HEK293 (cell line): ENCODE results near the gene RASA3.
A peak's percentile ranks its signal among the peaks of the same experiment; 100 is the strongest.

Experiments used
- CTCF ChIA-PET: fragments of 350-600 bp; formaldehyde crosslinking; extraction: SDS; loops from one replicate; lab custom pipeline; 2021; ENCODE audit warnings: antibody characterized with exemption; lab: Yijun Ruan, JAX
- POLR2A ChIA-PET: fragments of 300-600 bp; formaldehyde crosslinking; extraction: SDS; loops from one replicate; lab custom pipeline; 2020; ENCODE audit warnings: antibody characterized with exemption, inconsistent platforms; lab: Yijun Ruan, JAX
- H3K27ac ChIP-seq: fragments of 200-500 bp; sonication (Bioruptor generic); 2 replicates; pipeline ENCODE4 v1.5.1; 2014; ENCODE audit warnings: low read depth, low read length, control low read depth, inconsistent platforms; ENCODE audit errors: extremely low read depth
- H3K36me3 ChIP-seq, 2 experiments: fragments of 200-500 bp in 1 of 2; sonication (Bioruptor generic) in 1 of 2; 1 replicate in 1 of 2; 2 replicates in 1 of 2; pipeline ENCODE4 v1.5.1; 2014 to 2017; ENCODE audit warnings: inconsistent platforms in 2 of 2, low read length in 2 of 2; ENCODE audit not compliant: control insufficient read depth in 2 of 2, insufficient read depth in 1 of 2
- H3K4me1 ChIP-seq: fragments of 200-500 bp; sonication (Bioruptor generic); 2 replicates; pipeline ENCODE4 v1.5.1; 2014; ENCODE audit warnings: mild to moderate bottlenecking, low read length, inconsistent platforms; ENCODE audit not compliant: control insufficient read depth, insufficient read depth
- H3K4me3 ChIP-seq: 2 replicates; pipeline ENCODE4 v1.5.1; 2011; ENCODE audit warnings: low read depth, mild to moderate bottlenecking, control low read depth, low read length, moderate library complexity
- H3K9me3 ChIP-seq: fragments of 200-500 bp; sonication (Bioruptor generic); 2 replicates; pipeline ENCODE4 v1.5.1; 2014; ENCODE audit warnings: low read depth, low read length, inconsistent platforms; ENCODE audit not compliant: control insufficient read depth, insufficient read depth
- GLI2 ChIP-seq: fragments of 450-650 bp; formaldehyde crosslinking; IDR thresholded peaks from 2 replicates; pipeline ENCODE4; 2017; ENCODE audit warnings: missing biosample characterization, missing genetic modification characterization, low read depth, borderline replicate concordance
- GLIS1 ChIP-seq: fragments of 450-650 bp; formaldehyde crosslinking; IDR thresholded peaks from 2 replicates; pipeline ENCODE4 v1.5.1; 2016; ENCODE audit warnings: missing biosample characterization, missing genetic modification characterization
- HOXC10 ChIP-seq: sonication (generic); formaldehyde crosslinking; IDR thresholded peaks from 2 replicates; pipeline ENCODE4 v1.8.1; 2023; ENCODE audit warnings: mild to moderate bottlenecking, missing genetic modification reagents
- KLF1 ChIP-seq: fragments of 450-650 bp; formaldehyde crosslinking; IDR thresholded peaks from 2 replicates; pipeline ENCODE4 v1.5.1; 2016; ENCODE audit warnings: missing biosample characterization, missing genetic modification characterization
- SP2 ChIP-seq: fragments of 450-650 bp; formaldehyde crosslinking; IDR thresholded peaks from 2 replicates; pipeline ENCODE4 v1.5.1; 2016; ENCODE audit warnings: missing biosample characterization, missing genetic modification characterization
- ZFHX2 ChIP-seq: fragments of 450-650 bp; formaldehyde crosslinking; conservative IDR thresholded peaks from 2 replicates; pipeline ENCODE4 v1.5.1; 2016; ENCODE audit warnings: missing biosample characterization, missing genetic modification characterization
- ZNF133 ChIP-seq: fragments of 450-650 bp; formaldehyde crosslinking; IDR thresholded peaks from 2 replicates; pipeline ENCODE4 v1.5.1; 2016; ENCODE audit warnings: missing biosample characterization, missing genetic modification characterization
- ZNF138 ChIP-seq: fragments of 450-650 bp; formaldehyde crosslinking; IDR thresholded peaks from 2 replicates; pipeline ENCODE4 v1.5.1; 2016; ENCODE audit warnings: missing biosample characterization, missing genetic modification characterization, borderline replicate concordance
- ZNF23 ChIP-seq: fragments of 450-650 bp; formaldehyde crosslinking; IDR thresholded peaks from 2 replicates; pipeline ENCODE4 v1.5.1; 2016; ENCODE audit warnings: missing biosample characterization, missing genetic modification characterization, borderline replicate concordance
- ZNF514 ChIP-seq: fragments of 450-650 bp; formaldehyde crosslinking; IDR thresholded peaks from 2 replicates; pipeline ENCODE4 v1.5.1; 2016; ENCODE audit warnings: missing biosample characterization, missing genetic modification characterization
- ZNF560 ChIP-seq: fragments of 450-650 bp; formaldehyde crosslinking; IDR thresholded peaks from 2 replicates; pipeline ENCODE4 v1.5.1; 2017; ENCODE audit warnings: missing biosample characterization, missing genetic modification characterization, borderline replicate concordance
- ZNF654 ChIP-seq: fragments of 450-650 bp; formaldehyde crosslinking; IDR thresholded peaks from 2 replicates; pipeline ENCODE4 v1.5.1; 2016; ENCODE audit warnings: low read depth, missing biosample characterization, missing genetic modification characterization
- ZNF747 ChIP-seq: fragments of 450-650 bp; formaldehyde crosslinking; IDR thresholded peaks from 2 replicates; pipeline ENCODE4 v1.5.1; 2016; ENCODE audit warnings: missing biosample characterization, missing genetic modification characterization
- ZNF785 ChIP-seq: fragments of 450-650 bp; formaldehyde crosslinking; IDR thresholded peaks from 2 replicates; pipeline ENCODE4 v1.5.1; 2016; ENCODE audit warnings: missing biosample characterization, missing genetic modification characterization
- TF ChIP-seq, protein P1 (sequence below): fragments of 450-650 bp; formaldehyde crosslinking; IDR thresholded peaks from 2 replicates; pipeline ENCODE4 v1.5.0; 2017; ENCODE audit warnings: missing biosample characterization, missing genetic modification characterization, borderline replicate concordance
- TF ChIP-seq, protein P2 (sequence below): fragments of 450-650 bp; formaldehyde crosslinking; IDR thresholded peaks from 2 replicates; pipeline ENCODE4 v1.5.1; 2016; ENCODE audit warnings: missing biosample characterization, missing genetic modification characterization
- TF ChIP-seq, protein P3 (sequence below): fragments of 450-650 bp; IDR thresholded peaks from 2 replicates; pipeline ENCODE4 v1.5.1; 2018; ENCODE audit warnings: missing biosample characterization, mild to moderate bottlenecking, missing genetic modification characterization
- TF ChIP-seq, protein P4 (sequence below): fragments of 450-650 bp; formaldehyde crosslinking; conservative IDR thresholded peaks from 2 replicates; pipeline ENCODE4 v1.5.1; 2016; ENCODE audit warnings: low read depth, missing biosample characterization, missing genetic modification characterization

The RASA3 gene

DNA sequence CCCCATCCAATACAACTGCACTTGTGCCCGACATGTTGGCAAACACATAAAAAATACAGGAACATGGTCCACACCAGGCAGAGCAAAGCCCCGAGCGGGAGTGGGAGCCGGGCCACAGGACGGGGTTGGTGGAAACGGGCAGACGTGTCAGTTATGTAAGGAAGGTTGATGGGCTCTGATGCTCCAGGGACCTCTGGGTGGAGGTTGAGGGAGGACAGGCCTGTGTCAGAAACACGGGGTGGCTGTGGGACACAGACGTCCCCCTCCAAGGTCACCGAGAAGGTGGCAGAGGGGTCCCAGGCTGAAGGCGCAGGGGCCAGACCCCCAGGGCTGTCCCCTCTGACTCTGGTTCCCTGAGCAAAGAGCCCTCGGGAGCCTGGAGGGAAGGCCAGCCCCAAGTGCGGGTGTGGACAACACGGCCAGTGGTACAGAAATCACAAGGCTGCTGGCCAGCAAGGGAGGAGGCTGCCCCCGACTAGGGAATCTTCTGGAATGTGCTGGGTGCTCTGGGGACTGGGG is 127.2 kb downstream of the RASA3 start:
- Histone ChIP-seq H3K4me1 (no peaks in the 10 kb centered on the region), H3K4me3 (no peak overlapping the region), H3K36me3 (no peaks in the 10 kb centered on the region), H3K27ac (no peak overlapping the region), H3K9me3 (no peaks in the 10 kb centered on the region)
- POLR2A ChIA-PET = no interaction called here
- CTCF ChIA-PET = no interaction called here
- no peak for TF ChIP-seq GLIS1
- TF ChIP-seq, protein P1, sequence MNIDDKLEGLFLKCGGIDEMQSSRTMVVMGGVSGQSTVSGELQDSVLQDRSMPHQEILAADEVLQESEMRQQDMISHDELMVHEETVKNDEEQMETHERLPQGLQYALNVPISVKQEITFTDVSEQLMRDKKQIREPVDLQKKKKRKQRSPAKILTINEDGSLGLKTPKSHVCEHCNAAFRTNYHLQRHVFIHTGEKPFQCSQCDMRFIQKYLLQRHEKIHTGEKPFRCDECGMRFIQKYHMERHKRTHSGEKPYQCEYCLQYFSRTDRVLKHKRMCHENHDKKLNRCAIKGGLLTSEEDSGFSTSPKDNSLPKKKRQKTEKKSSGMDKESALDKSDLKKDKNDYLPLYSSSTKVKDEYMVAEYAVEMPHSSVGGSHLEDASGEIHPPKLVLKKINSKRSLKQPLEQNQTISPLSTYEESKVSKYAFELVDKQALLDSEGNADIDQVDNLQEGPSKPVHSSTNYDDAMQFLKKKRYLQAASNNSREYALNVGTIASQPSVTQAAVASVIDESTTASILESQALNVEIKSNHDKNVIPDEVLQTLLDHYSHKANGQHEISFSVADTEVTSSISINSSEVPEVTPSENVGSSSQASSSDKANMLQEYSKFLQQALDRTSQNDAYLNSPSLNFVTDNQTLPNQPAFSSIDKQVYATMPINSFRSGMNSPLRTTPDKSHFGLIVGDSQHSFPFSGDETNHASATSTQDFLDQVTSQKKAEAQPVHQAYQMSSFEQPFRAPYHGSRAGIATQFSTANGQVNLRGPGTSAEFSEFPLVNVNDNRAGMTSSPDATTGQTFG (tag by site-specific recombination) = no peak
- no peak for TF ChIP-seq ZNF133

DNA sequence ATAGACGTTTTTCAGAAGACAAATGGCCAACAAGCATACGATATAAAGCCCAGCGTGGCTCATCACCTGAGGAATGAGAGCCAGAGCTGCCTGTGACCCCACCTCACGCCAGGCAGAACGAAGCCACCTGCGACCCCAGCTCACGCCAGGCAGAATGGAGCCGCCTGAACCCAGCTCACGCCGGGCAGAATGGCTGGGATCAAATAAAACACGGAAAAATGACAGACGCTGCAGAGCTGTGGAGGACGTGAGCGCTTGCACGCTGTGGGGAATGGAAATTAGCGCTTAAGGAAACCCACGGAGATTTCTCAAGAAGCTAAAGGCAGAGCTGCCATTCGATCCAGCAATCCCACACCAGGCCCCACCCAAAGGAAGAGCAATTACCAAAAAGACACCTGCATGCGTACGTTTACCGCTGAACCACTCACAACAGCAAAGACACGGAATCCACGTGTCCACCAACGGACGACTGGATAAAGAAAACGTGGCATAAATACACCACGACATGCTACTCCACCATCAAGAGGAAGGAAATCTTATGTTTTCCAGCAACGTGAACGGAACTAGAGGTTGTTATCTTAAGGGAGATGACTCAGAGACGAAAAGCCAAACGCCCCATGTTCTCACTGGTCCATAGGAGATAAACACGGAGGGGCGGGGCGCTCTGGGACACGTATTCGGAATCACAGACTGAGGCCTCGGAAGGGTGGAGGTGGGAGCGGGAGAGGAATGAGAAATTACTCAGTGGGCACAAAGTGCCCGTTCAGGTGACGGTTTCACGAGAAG is 127.8 kb downstream of the RASA3 start:
- no peaks in the 10 kb centered on the region for H3K9me3 ChIP-seq
- no peak overlapping the region for H3K4me3 ChIP-seq
- POLR2A ChIA-PET = no interaction called here
- H3K4me1 ChIP-seq = no peaks in the 10 kb centered on the region
- CTCF ChIA-PET = no interaction called here
- no peak overlapping the region for H3K27ac ChIP-seq
- no peaks in the 10 kb centered on the region for H3K36me3 ChIP-seq
- peak; percentile 36; the same call in 1 of the 2 replicates for TF ChIP-seq KLF1 (tag by site-specific recombination)
- no peak for TF ChIP-seq ZNF560 (tag by site-specific recombination)

DNA sequence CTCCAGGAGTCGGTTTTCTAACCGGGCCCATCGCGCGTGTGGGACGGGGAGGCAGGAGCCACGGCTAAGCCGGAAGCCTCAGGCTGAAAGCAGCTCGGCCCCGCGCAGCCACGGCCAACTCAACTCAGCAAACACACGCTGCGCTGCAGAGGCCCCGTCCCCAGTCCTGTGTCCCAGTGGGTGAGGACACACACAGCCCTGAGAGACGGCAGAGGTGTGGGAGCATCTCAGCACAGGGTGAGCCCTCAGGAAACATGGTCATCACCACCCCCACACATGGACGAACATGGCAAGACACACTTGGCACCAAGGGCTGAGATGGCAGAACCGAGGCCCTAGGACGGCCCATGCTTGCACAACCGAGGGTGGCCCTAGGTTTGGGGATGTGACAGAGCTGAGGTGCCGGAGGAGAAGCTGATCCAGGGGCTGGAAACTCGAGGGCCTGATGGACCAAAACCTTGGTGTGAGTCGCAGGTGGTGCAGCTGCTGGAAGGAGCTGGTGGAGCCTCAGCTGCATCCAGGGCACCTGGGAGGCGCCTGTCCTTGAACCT is 129.6 kb downstream of the RASA3 start:
- no peaks in the 10 kb centered on the region for H3K4me1 ChIP-seq
- CTCF ChIA-PET = no interaction called here
- H3K9me3 ChIP-seq = no peaks in the 10 kb centered on the region
- no peak overlapping the region for H3K4me3 ChIP-seq
- POLR2A ChIA-PET = no interaction called here
- H3K36me3 ChIP-seq = no peaks in the 10 kb centered on the region
- H3K27ac ChIP-seq = no peak overlapping the region
- TF ChIP-seq GLI2 (no peak), ZNF747 (tag by site-specific recombination) (no peak), ZNF138 (tag by site-specific recombination) (no peak), ZNF23 (no peak), ZFHX2 (no peak), SP2 (tag by site-specific recombination) (no peak)
- TF ChIP-seq, protein P2, sequence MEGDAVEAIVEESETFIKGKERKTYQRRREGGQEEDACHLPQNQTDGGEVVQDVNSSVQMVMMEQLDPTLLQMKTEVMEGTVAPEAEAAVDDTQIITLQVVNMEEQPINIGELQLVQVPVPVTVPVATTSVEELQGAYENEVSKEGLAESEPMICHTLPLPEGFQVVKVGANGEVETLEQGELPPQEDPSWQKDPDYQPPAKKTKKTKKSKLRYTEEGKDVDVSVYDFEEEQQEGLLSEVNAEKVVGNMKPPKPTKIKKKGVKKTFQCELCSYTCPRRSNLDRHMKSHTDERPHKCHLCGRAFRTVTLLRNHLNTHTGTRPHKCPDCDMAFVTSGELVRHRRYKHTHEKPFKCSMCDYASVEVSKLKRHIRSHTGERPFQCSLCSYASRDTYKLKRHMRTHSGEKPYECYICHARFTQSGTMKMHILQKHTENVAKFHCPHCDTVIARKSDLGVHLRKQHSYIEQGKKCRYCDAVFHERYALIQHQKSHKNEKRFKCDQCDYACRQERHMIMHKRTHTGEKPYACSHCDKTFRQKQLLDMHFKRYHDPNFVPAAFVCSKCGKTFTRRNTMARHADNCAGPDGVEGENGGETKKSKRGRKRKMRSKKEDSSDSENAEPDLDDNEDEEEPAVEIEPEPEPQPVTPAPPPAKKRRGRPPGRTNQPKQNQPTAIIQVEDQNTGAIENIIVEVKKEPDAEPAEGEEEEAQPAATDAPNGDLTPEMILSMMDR (tag by site-specific recombination) = no peak

DNA sequence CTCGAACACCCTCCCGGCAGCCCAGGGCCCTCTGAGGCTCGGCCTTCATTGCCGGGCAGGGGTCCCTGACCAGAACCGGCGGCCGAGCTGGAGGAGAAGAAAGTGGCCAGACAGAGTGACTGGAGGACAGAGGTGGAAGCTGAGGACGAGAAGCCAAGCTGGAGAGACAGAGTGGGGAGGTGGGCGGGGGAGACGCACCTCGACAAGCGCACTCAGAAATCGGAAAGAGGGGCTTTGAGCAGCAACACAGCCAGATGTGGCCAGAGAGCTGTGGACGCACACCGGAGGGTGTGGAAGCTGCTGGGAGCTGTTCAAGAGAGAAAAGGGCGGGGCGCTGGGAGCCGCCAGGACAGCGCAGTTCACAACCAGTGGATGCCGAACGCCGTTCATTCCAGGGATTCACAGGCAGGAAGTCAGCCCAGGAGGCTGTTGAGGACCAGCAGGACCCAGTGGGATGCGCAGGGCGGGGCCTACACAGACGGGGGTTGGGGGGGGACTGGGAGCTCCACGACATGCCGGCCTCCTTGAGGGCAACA is 130.3 kb downstream of the RASA3 start:
- no peak overlapping the region for H3K27ac ChIP-seq
- TF ChIP-seq HOXC10 (CRISPR knock-in tag) = no peak
- no peak for TF ChIP-seq ZNF785
- TF ChIP-seq ZNF514 (tag by site-specific recombination) = no peak
- TF ChIP-seq, protein P3, sequence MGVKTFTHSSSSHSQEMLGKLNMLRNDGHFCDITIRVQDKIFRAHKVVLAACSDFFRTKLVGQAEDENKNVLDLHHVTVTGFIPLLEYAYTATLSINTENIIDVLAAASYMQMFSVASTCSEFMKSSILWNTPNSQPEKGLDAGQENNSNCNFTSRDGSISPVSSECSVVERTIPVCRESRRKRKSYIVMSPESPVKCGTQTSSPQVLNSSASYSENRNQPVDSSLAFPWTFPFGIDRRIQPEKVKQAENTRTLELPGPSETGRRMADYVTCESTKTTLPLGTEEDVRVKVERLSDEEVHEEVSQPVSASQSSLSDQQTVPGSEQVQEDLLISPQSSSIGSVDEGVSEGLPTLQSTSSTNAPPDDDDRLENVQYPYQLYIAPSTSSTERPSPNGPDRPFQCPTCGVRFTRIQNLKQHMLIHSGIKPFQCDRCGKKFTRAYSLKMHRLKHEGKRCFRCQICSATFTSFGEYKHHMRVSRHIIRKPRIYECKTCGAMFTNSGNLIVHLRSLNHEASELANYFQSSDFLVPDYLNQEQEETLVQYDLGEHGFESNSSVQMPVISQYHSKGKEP (tag by site-specific recombination) = no peak
- TF ChIP-seq, protein P4, sequence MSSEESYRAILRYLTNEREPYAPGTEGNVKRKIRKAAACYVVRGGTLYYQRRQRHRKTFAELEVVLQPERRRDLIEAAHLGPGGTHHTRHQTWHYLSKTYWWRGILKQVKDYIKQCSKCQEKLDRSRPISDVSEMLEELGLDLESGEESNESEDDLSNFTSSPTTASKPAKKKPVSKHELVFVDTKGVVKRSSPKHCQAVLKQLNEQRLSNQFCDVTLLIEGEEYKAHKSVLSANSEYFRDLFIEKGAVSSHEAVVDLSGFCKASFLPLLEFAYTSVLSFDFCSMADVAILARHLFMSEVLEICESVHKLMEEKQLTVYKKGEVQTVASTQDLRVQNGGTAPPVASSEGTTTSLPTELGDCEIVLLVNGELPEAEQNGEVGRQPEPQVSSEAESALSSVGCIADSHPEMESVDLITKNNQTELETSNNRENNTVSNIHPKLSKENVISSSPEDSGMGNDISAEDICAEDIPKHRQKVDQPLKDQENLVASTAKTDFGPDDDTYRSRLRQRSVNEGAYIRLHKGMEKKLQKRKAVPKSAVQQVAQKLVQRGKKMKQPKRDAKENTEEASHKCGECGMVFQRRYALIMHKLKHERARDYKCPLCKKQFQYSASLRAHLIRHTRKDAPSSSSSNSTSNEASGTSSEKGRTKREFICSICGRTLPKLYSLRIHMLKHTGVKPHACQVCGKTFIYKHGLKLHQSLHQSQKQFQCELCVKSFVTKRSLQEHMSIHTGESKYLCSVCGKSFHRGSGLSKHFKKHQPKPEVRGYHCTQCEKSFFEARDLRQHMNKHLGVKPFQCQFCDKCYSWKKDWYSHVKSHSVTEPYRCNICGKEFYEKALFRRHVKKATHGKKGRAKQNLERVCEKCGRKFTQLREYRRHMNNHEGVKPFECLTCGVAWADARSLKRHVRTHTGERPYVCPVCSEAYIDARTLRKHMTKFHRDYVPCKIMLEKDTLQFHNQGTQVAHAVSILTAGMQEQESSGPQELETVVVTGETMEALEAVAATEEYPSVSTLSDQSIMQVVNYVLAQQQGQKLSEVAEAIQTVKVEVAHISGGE (tag by site-specific recombination) = no peak
- no peak for TF ChIP-seq ZNF654 (tag by site-specific recombination)
- no peaks in the 10 kb centered on the region for H3K4me1 ChIP-seq
- no peak overlapping the region for H3K4me3 ChIP-seq
- no peaks in the 10 kb centered on the region for H3K9me3 ChIP-seq
- POLR2A ChIA-PET = no interaction called here
- CTCF ChIA-PET = no interaction called here
- H3K36me3 ChIP-seq = no peaks in the 10 kb centered on the region
